Astrocyte of the cerebellum (primary cell): Measurements from ENCODE around the gene MED25.

ENCODE experiments used
- DNase-seq: peaks from one replicate; pipeline ENCODE4 v3.0.0-alpha.2; 2011; ENCODE audit warnings: low read depth
- H3K4me3 ChIP-seq: 2 replicates; pipeline ENCODE4 v1.5.1; 2011; ENCODE audit warnings: mild to moderate bottlenecking, low read depth, low read length, moderate library complexity
- in situ Hi-C: cut with HindIII; loops from 2 replicates; pipeline ENCODE4 v1.10.0; 2017; ENCODE audit warnings: low sequenced_read_pairs
- TF ChIP-seq, protein P1 (sequence below): IDR thresholded peaks from 2 replicates; pipeline ENCODE4 v1.5.1; 2012; ENCODE audit warnings: low read length, low read depth, moderate library complexity, mild to moderate bottlenecking; ENCODE audit errors: missing control alignments

MED25 gene

DNA sequence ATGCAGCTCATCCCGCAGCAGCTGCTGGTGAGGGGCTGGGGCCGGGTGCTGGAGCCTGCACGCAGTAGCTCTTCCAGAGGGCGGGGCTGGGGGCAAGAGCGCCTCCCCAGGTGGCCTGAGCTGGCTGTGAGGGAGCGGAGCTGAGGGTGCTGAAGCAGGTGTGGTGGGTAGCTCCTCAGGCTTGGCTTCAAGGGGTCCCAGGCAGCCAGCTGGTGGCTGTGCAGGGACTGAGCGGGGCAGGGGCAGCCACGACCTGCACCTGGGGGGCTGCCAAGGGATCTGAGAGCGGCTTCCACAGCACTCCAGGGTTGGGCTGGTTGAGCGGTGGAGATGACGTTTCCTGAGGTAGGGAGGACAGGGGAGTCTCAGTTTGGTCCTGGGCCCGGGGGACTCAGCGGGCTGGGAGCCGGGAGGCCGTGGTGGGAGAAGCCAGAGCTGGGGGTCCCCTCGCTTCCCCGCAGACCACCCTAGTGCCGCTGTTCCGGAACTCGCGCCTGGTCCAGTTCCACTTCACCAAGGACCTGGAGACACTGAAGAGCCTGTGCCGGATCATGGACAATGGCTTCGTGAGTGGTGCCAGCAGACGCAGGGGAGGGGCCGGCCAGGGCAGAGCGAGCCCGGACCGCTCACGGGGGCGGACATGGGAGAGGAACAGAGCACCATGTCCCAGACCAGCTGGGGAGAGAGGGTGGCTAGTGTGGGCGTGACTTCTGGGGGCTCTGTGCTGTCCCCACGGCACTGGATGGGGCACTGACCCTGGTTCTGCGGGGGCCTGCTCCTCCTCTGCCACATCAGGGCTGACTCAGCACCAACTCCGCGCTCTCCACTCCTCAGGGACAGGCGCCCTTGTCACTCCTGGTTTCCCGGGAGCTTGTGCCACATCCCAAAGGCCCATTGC is 40.2 kb downstream of the MED25 start:
- in situ Hi-C loops: no loop called here
- no peak for DNase-seq
- H3K4me3 ChIP-seq: no peak overlapping the region
- TF ChIP-seq, protein P1, sequence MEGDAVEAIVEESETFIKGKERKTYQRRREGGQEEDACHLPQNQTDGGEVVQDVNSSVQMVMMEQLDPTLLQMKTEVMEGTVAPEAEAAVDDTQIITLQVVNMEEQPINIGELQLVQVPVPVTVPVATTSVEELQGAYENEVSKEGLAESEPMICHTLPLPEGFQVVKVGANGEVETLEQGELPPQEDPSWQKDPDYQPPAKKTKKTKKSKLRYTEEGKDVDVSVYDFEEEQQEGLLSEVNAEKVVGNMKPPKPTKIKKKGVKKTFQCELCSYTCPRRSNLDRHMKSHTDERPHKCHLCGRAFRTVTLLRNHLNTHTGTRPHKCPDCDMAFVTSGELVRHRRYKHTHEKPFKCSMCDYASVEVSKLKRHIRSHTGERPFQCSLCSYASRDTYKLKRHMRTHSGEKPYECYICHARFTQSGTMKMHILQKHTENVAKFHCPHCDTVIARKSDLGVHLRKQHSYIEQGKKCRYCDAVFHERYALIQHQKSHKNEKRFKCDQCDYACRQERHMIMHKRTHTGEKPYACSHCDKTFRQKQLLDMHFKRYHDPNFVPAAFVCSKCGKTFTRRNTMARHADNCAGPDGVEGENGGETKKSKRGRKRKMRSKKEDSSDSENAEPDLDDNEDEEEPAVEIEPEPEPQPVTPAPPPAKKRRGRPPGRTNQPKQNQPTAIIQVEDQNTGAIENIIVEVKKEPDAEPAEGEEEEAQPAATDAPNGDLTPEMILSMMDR: no peak

DNA sequence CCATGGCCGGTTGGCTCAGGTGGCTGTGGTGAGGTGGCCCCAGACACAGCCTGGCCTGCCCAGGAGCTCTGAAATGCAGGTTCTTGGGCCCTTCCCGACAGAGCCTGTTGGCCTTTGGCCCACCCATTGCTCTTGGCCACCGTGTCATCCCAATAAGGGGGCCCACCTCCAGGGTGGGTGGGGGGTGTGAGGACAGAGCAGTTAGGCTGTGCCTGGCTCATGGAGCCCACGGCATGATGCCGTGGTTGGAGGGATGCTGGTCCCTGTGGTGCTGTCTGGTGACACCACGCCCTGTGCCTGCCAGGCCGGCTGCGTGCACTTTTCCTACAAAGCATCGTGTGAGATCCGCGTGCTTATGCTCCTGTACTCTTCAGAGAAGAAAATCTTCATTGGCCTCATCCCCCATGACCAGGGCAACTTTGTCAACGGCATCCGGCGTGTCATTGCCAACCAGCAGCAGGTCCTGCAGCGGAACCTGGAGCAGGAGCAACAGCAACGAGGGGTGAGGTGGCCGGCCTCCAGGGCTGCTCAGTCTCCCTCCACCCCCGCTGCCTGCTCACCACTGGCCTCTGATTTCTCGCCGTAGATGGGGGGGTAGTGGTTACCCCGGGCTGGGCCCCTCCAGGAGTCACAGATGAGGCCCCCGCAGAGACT is 41.7 kb downstream of the MED25 start:
- TF ChIP-seq, protein P1: no peak
- in situ Hi-C loops: no loop called here
- DNase-seq: no peak
- no peak overlapping the region for H3K4me3 ChIP-seq

DNA sequence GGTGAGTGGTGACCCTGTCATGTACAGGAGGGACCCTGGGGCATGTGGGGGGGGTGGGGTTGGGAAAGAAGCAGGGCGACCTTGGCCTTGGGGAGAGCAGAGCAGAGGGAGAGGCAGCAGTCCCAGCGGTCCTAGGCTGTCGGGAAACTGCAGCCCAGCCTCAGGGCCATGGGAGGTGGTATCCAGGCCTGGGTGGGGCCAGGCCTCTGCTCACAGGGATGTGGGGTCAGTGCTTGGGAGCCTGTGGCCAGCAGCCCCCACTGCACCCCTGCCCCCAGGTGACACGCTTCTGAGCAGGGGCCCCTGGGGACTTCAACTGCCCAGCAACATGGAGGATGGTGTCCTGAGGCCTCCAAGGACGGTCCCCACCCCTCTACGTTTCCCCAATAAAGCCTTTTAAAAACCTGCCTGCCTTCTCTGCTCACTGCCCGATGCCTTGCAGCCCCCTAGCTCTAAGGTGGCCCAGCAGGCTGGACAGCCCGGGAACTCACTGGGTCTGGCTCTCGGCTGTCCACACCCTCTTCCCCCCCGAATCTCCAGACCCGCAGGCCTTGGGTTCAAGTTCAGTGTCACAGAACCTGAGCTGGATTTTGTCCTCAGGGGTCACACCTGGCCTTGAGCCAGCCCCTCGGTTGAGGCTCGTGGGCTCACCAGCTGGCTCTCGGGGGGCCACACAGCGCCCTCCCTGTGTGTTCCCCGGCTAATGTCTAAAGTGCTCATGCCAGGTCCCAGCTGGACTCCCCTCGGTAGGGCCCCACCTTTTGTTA is 42.4 kb downstream of the MED25 start:
- no peak overlapping the region for H3K4me3 ChIP-seq
- no peak for DNase-seq
- in situ Hi-C loops: no loop called here
- TF ChIP-seq, protein P1: no peak

DNA sequence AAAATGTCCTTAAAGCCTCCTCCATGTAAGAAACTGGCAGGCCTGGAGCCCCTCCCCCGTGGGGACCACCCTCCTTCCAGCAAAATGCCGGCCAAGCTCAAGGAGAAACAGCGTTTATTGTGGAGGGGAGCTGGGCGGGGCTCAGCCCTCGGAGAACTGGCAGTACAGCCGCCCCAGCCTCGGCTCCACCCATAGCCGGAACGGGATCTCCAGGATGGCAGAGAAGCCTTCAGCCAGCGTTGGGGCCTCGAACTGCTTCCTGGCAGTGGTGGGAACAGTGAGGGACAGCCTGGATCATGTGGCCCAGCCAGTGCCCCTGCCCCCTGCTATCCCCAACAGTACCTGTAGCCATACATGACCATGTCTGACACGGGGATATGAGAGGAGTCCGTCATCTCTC is 43.0 kb downstream of the MED25 start:
- no peak overlapping the region for H3K4me3 ChIP-seq
- DNase-seq: no peak
- TF ChIP-seq, protein P1: no peak
- in situ Hi-C loops: no loop called here

DNA sequence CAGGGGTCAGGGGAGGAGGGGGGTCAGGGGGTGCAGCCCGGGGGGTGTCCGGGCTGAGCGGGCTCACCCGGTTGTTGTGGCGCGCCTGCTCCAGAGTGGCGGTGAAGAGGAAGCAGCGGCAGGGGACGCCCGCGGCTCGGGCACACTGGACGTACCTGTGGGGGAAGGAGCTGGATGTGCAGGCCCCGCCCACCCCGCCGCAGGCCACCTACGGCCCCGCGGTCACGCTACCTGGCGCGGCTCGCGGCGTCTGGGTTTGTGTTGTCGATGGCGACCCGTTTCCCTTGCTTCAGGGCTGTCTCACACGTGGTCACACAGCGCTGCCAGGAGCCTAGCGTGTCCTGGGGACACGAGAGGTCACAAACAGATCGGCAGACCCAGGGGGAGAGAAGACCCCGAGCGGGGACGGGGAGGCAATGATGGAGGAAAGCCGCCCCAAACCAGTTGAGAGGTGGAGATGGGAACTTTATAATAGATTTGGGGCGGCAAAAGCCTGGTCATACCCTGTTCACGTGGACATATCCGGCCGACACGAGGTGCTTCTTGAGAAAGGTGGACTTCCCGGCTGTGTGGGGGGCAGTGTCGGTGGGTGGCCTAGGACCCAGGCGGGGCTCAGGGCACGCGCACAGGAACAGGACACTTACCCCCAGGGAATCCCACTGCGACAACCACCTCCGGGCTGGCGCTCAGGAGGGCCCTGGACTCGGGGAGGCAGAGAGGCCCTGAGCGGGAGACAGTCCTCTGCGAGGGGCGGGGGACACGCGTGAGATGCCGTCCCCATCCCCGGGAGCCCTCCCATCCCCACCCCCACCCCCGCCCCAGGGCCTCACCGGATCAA is 43.7 kb downstream of the MED25 start:
- in situ Hi-C loops: no loop called here
- H3K4me3 ChIP-seq: no peak overlapping the region
- no peak for DNase-seq
- TF ChIP-seq, protein P1: no peak
